Tongue (tissue), 2 donors: ENCODE measurements around the gene ANAPC10. TPM values are rescaled to one million over a fixed set of nuclear protein-coding genes. Genes with fewer than 3 reads are reported as not detected.
"Not testable (repeated sequence)": the region's sequence is repeated elsewhere in the genome, so short reads cannot be mapped to it uniquely, and the experiment has no call there.

ENCODE experiments used
- DNase-seq: peaks from one replicate; pipeline ENCODE4 v3.0.0-alpha.2; 2015
- total RNA-seq: library from RNA; depleted of rRNA; stranded (reverse); fragments of >200 nt; gene quantifications from one replicate; pipeline ENCODE4 v1.2.3, GENCODE V29; 2014

The ANAPC10 gene
- total RNA-seq, result 41.5 TPM

GRCh38 chr4:145097821-145098674 is at the start of gene ANAPC10, which contains the start of gene ABCE1:
Gene ANAPC10 (minus strand): TSS chr4:145098196. CDS start chr4:145096099, 2,097 bp downstream.
Gene ABCE1 (plus strand): TSS chr4:145098311. CDS start chr4:145104413, 6,102 bp downstream.
- DNase-seq, result peak; percentile 99

- DNase-seq, result not testable (repeated sequence)
Measured at GRCh38 chr4:145136219-145136618, 38.2 kb upstream of the ANAPC10 start.

GRCh38 chr4:145132511-145133098 is 34.6 kb upstream of the ANAPC10 start:
- peak; percentile 24 for DNase-seq

GRCh38 chr4:145131848-145132247 is 33.9 kb upstream of the ANAPC10 start:
- DNase-seq, result no peak

GRCh38 chr4:145130788-145131399 is 32.9 kb upstream of the ANAPC10 start:
- DNase-seq, result no peak

GRCh38 chr4:145130130-145130529 is 32.1 kb upstream of the ANAPC10 start:
- DNase-seq, result no peak

- no peak for DNase-seq
Measured at GRCh38 chr4:145125396-145125795, 27.4 kb upstream of the ANAPC10 start.

- no peak for DNase-seq
Measured at GRCh38 chr4:145108128-145108527, 10.1 kb upstream of the ANAPC10 start.

GRCh38 chr4:145107126-145107525 is 9.1 kb upstream of the ANAPC10 start:
- DNase-seq, result no peak

- DNase-seq, result no peak
Measured at GRCh38 chr4:145103496-145103895, 5.5 kb upstream of the ANAPC10 start.

- no peak for DNase-seq
Measured at GRCh38 chr4:145102619-145103018, 4.6 kb upstream of the ANAPC10 start.

GRCh38 chr4:145101091-145101490 is 3.1 kb upstream of the ANAPC10 start:
- DNase-seq, result peak; percentile 9

GRCh38 chr4:145099653-145100052 is 1.7 kb upstream of the ANAPC10 start:
- peak; percentile 9 for DNase-seq

GRCh38 chr4:145098675-145099037 is 660 bp upstream of the ANAPC10 start:
- peak; percentile 67 for DNase-seq

- no peak for DNase-seq
Measured at GRCh38 chr4:145097331-145097820, 620 bp downstream of the ANAPC10 start.

GRCh38 chr4:145093638-145094037 is 4.4 kb downstream of the ANAPC10 start:
- DNase-seq, result no peak

- no peak for DNase-seq
Measured at GRCh38 chr4:145090380-145090779, 7.6 kb downstream of the ANAPC10 start.

GRCh38 chr4:145083891-145084605 is 13.9 kb downstream of the ANAPC10 start:
- no peak for DNase-seq

- no peak for DNase-seq
Measured at GRCh38 chr4:145081756-145082155, 16.2 kb downstream of the ANAPC10 start.

GRCh38 chr4:145076469-145076855 is 21.5 kb downstream of the ANAPC10 start:
- DNase-seq, result no peak

- DNase-seq, result no peak
Measured at GRCh38 chr4:145075742-145076468, 22.1 kb downstream of the ANAPC10 start.

GRCh38 chr4:145071560-145071959 is 26.4 kb downstream of the ANAPC10 start:
- no peak for DNase-seq
